ENCODE data around the gene SPOP. TPM values are rescaled to one million over a fixed set of nuclear protein-coding genes. Genes with fewer than 3 reads are reported as not detected.
"Not testable (repeated sequence)": the region's sequence is repeated elsewhere in the genome, so short reads cannot be mapped to it uniquely, and the experiment has no call there.

The SPOP gene
- total RNA-seq, 1 experiment from 2014 or later, result 41.4 TPM

GRCh38 chr17:49673679-49674078 lies 4.2 kb downstream of the SPOP start:
- in situ Hi-C loops (cut with HindIII; ENCODE audit: low pct_unique_long_range_greater_than_20kb, low sequenced_read_pairs); DNase-seq (ENCODE audit: low read depth, low spot score): not testable (repeated sequence)

GRCh38 chr17:49670641-49671040 lies 7.3 kb downstream of the SPOP start:
- in situ Hi-C loops (cut with HindIII; ENCODE audit: low pct_unique_long_range_greater_than_20kb, low sequenced_read_pairs), result no loop called here
- no peak for DNase-seq (ENCODE audit: low read depth, low spot score)

GRCh38 chr17:49670002-49670401 lies 7.9 kb downstream of the SPOP start:
- in situ Hi-C loops (cut with HindIII; ENCODE audit: low pct_unique_long_range_greater_than_20kb, low sequenced_read_pairs), result no loop called here
- DNase-seq (ENCODE audit: low read depth, low spot score), result no peak

GRCh38 chr17:49667854-49668253 lies 10.0 kb downstream of the SPOP start:
- DNase-seq (ENCODE audit: low read depth, low spot score), result no peak
- in situ Hi-C loops (cut with HindIII; ENCODE audit: low pct_unique_long_range_greater_than_20kb, low sequenced_read_pairs), result no loop called here

- no peak for DNase-seq (ENCODE audit: low read depth, low spot score)
- in situ Hi-C loops (cut with HindIII; ENCODE audit: low pct_unique_long_range_greater_than_20kb, low sequenced_read_pairs), result no loop called here
Observed at GRCh38 chr17:49664706-49665211, 13.1 kb downstream of the SPOP start.

- in situ Hi-C loops (cut with HindIII; ENCODE audit: low pct_unique_long_range_greater_than_20kb, low sequenced_read_pairs), result no loop called here
- no peak for DNase-seq (ENCODE audit: low read depth, low spot score)
Observed at GRCh38 chr17:49659661-49660382, 18.1 kb downstream of the SPOP start.

- no peak for DNase-seq (ENCODE audit: low read depth, low spot score)
- in situ Hi-C loops (cut with HindIII; ENCODE audit: low pct_unique_long_range_greater_than_20kb, low sequenced_read_pairs), result no loop called here
Observed at GRCh38 chr17:49656247-49656646, 21.6 kb downstream of the SPOP start.

GRCh38 chr17:49647256-49647585 lies 30.7 kb downstream of the SPOP start:
- in situ Hi-C loops (cut with HindIII; ENCODE audit: low pct_unique_long_range_greater_than_20kb, low sequenced_read_pairs), result no loop called here
- no peak for DNase-seq (ENCODE audit: low read depth, low spot score)

GRCh38 chr17:49646391-49647255 lies 31.3 kb downstream of the SPOP start:
- in situ Hi-C loops (cut with HindIII; ENCODE audit: low pct_unique_long_range_greater_than_20kb, low sequenced_read_pairs), result no loop called here
- no peak for DNase-seq (ENCODE audit: low read depth, low spot score)

- DNase-seq (ENCODE audit: low read depth, low spot score); in situ Hi-C loops (cut with HindIII; ENCODE audit: low pct_unique_long_range_greater_than_20kb, low sequenced_read_pairs): not testable (repeated sequence)
Observed at GRCh38 chr17:49646056-49646390, 31.9 kb downstream of the SPOP start.

GRCh38 chr17:49645654-49646053 lies 32.2 kb downstream of the SPOP start:
- in situ Hi-C loops (cut with HindIII; ENCODE audit: low pct_unique_long_range_greater_than_20kb, low sequenced_read_pairs), result no loop called here
- no peak for DNase-seq (ENCODE audit: low read depth, low spot score)

- DNase-seq (ENCODE audit: low read depth, low spot score), result no peak
- in situ Hi-C loops (cut with HindIII; ENCODE audit: low pct_unique_long_range_greater_than_20kb, low sequenced_read_pairs), result no loop called here
Observed at GRCh38 chr17:49640556-49640955, 37.3 kb downstream of the SPOP start.

- DNase-seq (ENCODE audit: low read depth, low spot score), result no peak
- in situ Hi-C loops (cut with HindIII; ENCODE audit: low pct_unique_long_range_greater_than_20kb, low sequenced_read_pairs), result no loop called here
Observed at GRCh38 chr17:49638818-49639217, 39.1 kb downstream of the SPOP start.

GRCh38 chr17:49637739-49638138 lies 40.2 kb downstream of the SPOP start:
- in situ Hi-C loops (cut with HindIII; ENCODE audit: low pct_unique_long_range_greater_than_20kb, low sequenced_read_pairs), result no loop called here

GRCh38 chr17:49637050-49637449 lies 40.8 kb downstream of the SPOP start:
- DNase-seq (ENCODE audit: low read depth, low spot score), result no peak

More at GRCh38 chr17:49637739-49638138, 40.2 kb downstream of the SPOP start:
- DNase-seq (ENCODE audit: low read depth, low spot score), result no peak

GRCh38 chr17:49635121-49635520 lies 42.8 kb downstream of the SPOP start:
- in situ Hi-C loops (cut with HindIII; ENCODE audit: low pct_unique_long_range_greater_than_20kb, low sequenced_read_pairs), result no loop called here
- no peak for DNase-seq (ENCODE audit: low read depth, low spot score)

More at GRCh38 chr17:49637050-49637449, 40.8 kb downstream of the SPOP start:
- in situ Hi-C loops (cut with HindIII; ENCODE audit: low pct_unique_long_range_greater_than_20kb, low sequenced_read_pairs), result no loop called here

GRCh38 chr17:49634485-49634860 lies 43.4 kb downstream of the SPOP start:
- DNase-seq (ENCODE audit: low read depth, low spot score), result no peak
- in situ Hi-C loops (cut with HindIII; ENCODE audit: low pct_unique_long_range_greater_than_20kb, low sequenced_read_pairs), result no loop called here

GRCh38 chr17:49633762-49634484 lies 44.0 kb downstream of the SPOP start:
- DNase-seq (ENCODE audit: low read depth, low spot score), result no peak
- in situ Hi-C loops (cut with HindIII; ENCODE audit: low pct_unique_long_range_greater_than_20kb, low sequenced_read_pairs), result no loop called here
